Esophagus squamous epithelium (tissue), 5 donors: Measurements from ENCODE around the gene SYNE2. TPM values are rescaled to one million over a fixed set of nuclear protein-coding genes. Genes with fewer than 3 reads are reported as not detected.

Experiments
- DNase-seq: peaks from one replicate; lab custom pipeline; 2025; lab: John Stamatoyannopoulos, UW
- H3K27ac ChIP-seq, 4 donors: fragments of 200-600 bp; sonication (generic); one replicate each; pipeline ENCODE4 v1.5.1; 2016 to 2019; ENCODE audit warnings: mild to moderate bottlenecking in 1 of 4
- H3K27me3 ChIP-seq, 4 donors: fragments of 200-600 bp; sonication (generic); 1 replicate in 3 of 4; 2 replicates in 1 of 4; pipeline versions ENCODE4 v1.5.1 to v1.6.0; 2017 to 2021; ENCODE audit warnings: antibody characterized with exemption in 1 of 4
- H3K36me3 ChIP-seq, 3 donors: fragments of 200-600 bp; sonication (generic); one replicate each; pipeline ENCODE4 v1.5.1; 2016 to 2019
- H3K4me1 ChIP-seq, 3 donors: fragments of 200-600 bp; sonication (generic); one replicate each; pipeline ENCODE4 v1.5.1; 2017 to 2019
- H3K4me3 ChIP-seq, 4 donors: fragments of 200-600 bp; sonication (generic); 1 replicate in 3 of 4; 2 replicates in 1 of 4; pipeline ENCODE4 v1.5.1; 2016 to 2019; ENCODE audit warnings: mild to moderate bottlenecking in 2 of 4, moderate library complexity in 1 of 4
- H3K9me3 ChIP-seq, 3 donors: fragments of 200-600 bp; sonication (generic); one replicate each; pipeline ENCODE4 v1.5.1; 2016 to 2019
- POLR2A ChIP-seq, 4 donors: fragments of 450-650 bp; IDR thresholded peaks; one replicate each; pipeline ENCODE4 v1.6.1; 2017; ENCODE audit warnings: antibody characterized with exemption in 4 of 4, mild to moderate bottlenecking in 4 of 4, moderate library complexity in 3 of 4
- WGBS, 2 donors: methylation state at CpG; one replicate each; pipeline ENCODE4 v1.1.5; 2018; 5-methylcytosine and 5-hydroxymethylcytosine counted together
- intact Hi-C: fragments of 100-400 bp; cut with DNase I; formaldehyde crosslinking; loops from one replicate; pipeline ENCODE4 v1.15.0; 2022
- total RNA-seq, 4 donors: library from RNA; depleted of rRNA; stranded (reverse); fragments of >200 nt; gene quantifications; one replicate each; pipeline ENCODE4 v1.1.0, GENCODE V29; 2016
- TF ChIP-seq, protein P1 (sequence below), 6 experiments: fragments of 450-650 bp in 4 of 6; fragments of 200-600 bp in 2 of 6; sonication (generic) in 2 of 6; IDR thresholded peaks; one replicate each; pipeline ENCODE4 v1.5.1; 2016 to 2019; ENCODE audit warnings: antibody characterized with exemption in 6 of 6, mild to moderate bottlenecking in 4 of 6, moderate library complexity in 4 of 6
- donor health status: DM: yes; HTN: yes; CAD: no.

SYNE2 gene
- total RNA-seq, 4 donors from 2014 or later: 128 to 197 (median 145) TPM

DNA sequence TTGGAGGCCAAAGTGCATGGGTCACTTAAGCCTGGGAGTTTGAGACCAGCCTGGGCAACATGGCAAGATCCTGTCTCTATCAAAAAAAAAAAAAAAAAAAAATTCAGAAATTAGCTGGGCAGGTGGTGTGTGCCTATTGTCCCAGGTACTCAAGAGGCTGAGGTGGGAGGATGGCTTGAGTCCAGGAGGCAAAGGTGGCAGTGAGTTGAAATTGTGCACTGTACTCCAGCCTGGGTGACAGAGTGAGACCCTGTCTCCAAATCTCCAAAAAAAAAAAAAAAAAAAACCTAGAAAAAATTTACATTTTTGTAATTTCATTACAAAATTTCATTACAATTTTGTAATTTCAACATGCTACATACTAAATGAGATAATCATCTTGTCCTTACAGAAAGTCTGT is 42.7 kb downstream of the SYNE2 start:
- Histone ChIP-seq H3K36me3 (no peaks in the 10 kb centered on the region), H3K9me3 (no peaks in the 10 kb centered on the region), H3K4me1 (peaks cover 3 to 87% (median 61%) of the 10 kb centered on the region in 3 donors), H3K27ac (peak overlapping the region in 2 of 4 donors; percentile 62 to 70), H3K4me3 (no peak overlapping the region), H3K27me3 (no peaks in the 10 kb centered on the region)
- no peak for DNase-seq
- TF ChIP-seq, protein P1, sequence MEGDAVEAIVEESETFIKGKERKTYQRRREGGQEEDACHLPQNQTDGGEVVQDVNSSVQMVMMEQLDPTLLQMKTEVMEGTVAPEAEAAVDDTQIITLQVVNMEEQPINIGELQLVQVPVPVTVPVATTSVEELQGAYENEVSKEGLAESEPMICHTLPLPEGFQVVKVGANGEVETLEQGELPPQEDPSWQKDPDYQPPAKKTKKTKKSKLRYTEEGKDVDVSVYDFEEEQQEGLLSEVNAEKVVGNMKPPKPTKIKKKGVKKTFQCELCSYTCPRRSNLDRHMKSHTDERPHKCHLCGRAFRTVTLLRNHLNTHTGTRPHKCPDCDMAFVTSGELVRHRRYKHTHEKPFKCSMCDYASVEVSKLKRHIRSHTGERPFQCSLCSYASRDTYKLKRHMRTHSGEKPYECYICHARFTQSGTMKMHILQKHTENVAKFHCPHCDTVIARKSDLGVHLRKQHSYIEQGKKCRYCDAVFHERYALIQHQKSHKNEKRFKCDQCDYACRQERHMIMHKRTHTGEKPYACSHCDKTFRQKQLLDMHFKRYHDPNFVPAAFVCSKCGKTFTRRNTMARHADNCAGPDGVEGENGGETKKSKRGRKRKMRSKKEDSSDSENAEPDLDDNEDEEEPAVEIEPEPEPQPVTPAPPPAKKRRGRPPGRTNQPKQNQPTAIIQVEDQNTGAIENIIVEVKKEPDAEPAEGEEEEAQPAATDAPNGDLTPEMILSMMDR (IDR thresholded peaks at IDR 0.05): no peak
- TF ChIP-seq POLR2A (IDR thresholded peaks at IDR 0.05): no peak
- intact Hi-C loops: no loop called here

DNA sequence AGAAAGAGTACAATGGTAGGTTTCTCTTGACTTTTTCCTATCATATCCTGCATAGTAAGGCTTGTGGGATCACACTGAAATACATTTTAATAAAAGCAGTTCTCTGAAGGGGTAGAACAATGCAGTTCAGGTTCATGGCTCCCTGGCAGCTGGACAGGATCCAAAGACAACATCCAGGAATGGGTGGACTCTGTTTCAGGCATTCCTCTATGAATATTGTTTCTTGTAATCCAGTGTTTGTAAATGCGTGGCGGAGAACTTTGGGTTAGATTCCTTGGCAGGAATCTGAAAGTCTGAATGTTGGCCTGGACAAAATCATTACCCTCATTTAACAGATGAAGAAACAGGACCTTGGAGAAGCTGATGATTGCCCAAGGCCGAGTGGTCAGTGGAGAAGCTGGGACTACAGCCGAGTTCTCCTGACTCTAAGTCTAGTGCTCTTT is 43.5 kb downstream of the SYNE2 start:
- Histone ChIP-seq H3K4me3 (no peak overlapping the region), H3K27ac (peak overlapping the region in 3 of 4 donors; percentile 62 to 73 (median 70)), H3K4me1 (peaks cover 0 to 87% (median 53%) of the 10 kb centered on the region in 3 donors), H3K9me3 (no peaks in the 10 kb centered on the region), H3K36me3 (no peaks in the 10 kb centered on the region), H3K27me3 (no peaks in the 10 kb centered on the region)
- intact Hi-C loops: no loop called here
- no peak for TF ChIP-seq POLR2A (IDR thresholded peaks at IDR 0.05)
- TF ChIP-seq, protein P1 (IDR thresholded peaks at IDR 0.05): no peak
- no peak for DNase-seq
- 19 to 28% methylated on average over 3 to 4 of the region's 4 CpGs for WGBS, 2 donors

DNA sequence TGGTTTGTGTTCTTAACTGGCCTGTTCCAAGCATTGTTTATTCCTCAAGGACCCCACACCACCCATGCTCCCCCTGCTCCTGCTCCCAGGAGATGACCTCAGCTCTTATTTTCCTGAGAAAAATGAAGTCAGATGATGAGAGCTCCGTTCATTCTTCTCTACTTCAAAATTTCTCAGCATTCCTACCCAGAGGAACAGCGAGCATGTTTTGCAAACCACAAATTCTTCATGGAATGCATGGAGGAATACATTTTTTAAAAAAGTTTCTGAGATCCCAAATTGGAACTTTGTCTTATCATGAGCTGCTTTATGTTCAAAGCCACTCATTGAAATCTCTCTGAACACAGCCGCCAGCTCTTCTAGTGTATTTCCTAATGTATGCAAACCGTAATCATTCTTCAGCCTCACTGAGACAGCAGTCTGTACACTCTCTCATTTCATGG is 44.9 kb downstream of the SYNE2 start:
- Histone ChIP-seq H3K27me3 (no peaks in the 10 kb centered on the region), H3K36me3 (no peaks in the 10 kb centered on the region), H3K4me1 (peaks cover 0 to 84% (median 45%) of the 10 kb centered on the region in 3 donors), H3K4me3 (no peak overlapping the region), H3K27ac (peak overlapping the region in 3 of 4 donors; percentile 46 to 70 (median 62)), H3K9me3 (no peaks in the 10 kb centered on the region)
- TF ChIP-seq, protein P1 (IDR thresholded peaks at IDR 0.05): no peak
- no peak for TF ChIP-seq POLR2A (IDR thresholded peaks at IDR 0.05)
- WGBS, 2 donors: 80 to 87% methylated on average over 4 of the region's 4 CpGs
- DNase-seq: no peak
- intact Hi-C loops: no loop called here

DNA sequence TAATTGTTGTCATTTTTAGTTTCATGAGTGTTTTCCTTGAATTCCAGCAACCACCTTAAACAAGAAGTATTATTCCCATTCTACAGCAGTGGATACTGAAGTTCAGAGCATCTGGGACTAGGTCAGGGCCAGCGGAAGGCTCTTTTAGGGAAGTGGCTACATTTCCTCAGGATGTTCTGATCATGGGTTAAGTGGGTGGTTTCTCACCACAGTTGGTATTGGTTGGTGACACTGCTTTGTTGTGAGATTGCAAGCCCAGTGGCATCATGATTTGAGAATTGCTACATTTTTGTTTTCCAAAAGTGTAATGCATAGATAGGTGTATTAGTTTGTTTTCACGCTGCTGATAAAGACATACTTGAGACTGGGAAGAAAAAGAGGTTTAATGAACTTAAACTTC is 47.1 kb downstream of the SYNE2 start:
- Histone ChIP-seq H3K27me3 (no peaks in the 10 kb centered on the region), H3K9me3 (no peaks in the 10 kb centered on the region), H3K4me1 (peaks cover 0 to 64% (median 30%) of the 10 kb centered on the region in 3 donors), H3K36me3 (no peaks in the 10 kb centered on the region), H3K27ac (peak overlapping the region in 1 of 4 donors; percentile 19), H3K4me3 (no peak overlapping the region)
- no peak for DNase-seq
- TF ChIP-seq, protein P1 (IDR thresholded peaks at IDR 0.05): no peak
- TF ChIP-seq POLR2A (IDR thresholded peaks at IDR 0.05): no peak
- intact Hi-C loops: no loop called here
- 79 to 87% methylated on average over 2 of the region's 2 CpGs for WGBS, 2 donors

DNA sequence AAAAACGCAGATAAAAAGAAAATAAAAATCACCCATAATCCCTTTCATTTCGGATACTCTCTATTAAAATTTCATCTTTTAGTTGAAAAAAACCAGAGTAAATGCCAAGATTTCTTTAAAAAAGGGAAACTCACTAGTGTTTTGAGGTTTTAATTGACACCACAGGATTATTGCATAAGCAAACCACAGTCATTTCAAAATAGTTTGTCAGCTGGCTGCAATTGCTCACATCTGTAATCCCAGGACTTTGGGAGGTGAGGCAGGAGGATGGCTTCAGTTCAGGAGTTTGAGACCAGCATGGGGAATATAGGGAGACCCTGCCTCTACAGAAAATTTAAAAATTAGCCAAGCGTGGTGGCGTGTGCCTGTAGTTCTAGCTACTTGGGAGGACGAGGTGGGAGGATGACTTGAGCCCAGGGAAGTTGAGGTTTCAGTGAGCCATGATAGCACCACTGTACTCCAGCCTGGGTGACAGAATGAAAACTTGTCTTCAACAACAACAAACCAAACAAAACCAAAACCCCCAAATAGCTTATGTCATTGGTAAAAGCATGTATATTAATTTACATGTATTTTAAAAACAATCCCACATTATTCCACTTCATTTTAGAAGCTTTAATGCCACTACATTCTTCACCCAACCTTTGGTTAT is 48.8 kb downstream of the SYNE2 start:
- TF ChIP-seq, protein P1 (IDR thresholded peaks at IDR 0.05): no peak
- intact Hi-C loops: no loop called here
- 81 to 88% methylated on average over 5 of the region's 5 CpGs for WGBS, 2 donors
- no peaks in the 10 kb centered on the region for H3K36me3 ChIP-seq
- no peaks in the 10 kb centered on the region for H3K9me3 ChIP-seq
- DNase-seq: no peak
- peaks cover 0 to 57% (median 24%) of the 10 kb centered on the region in 3 donors for H3K4me1 ChIP-seq
- no peaks in the 10 kb centered on the region for H3K27me3 ChIP-seq
- no peak overlapping the region for H3K27ac ChIP-seq
- H3K4me3 ChIP-seq: no peak overlapping the region
